DND-41 (cell line): ENCODE data around the gene CALML4.

Experiments used
- CTCF ChIP-seq: IDR thresholded peaks from 2 replicates; pipeline ENCODE4 v1.5.1; 2012; ENCODE audit warnings: borderline replicate concordance, low read length, moderate library complexity, mild to moderate bottlenecking; ENCODE audit not compliant: poor library complexity, severe bottlenecking; ENCODE audit errors: extremely low read depth
- EZH2 ChIP-seq: IDR thresholded peaks from 3 replicates; pipeline ENCODE4 v1.6.1; 2012; ENCODE audit warnings: borderline replicate concordance, low read depth, mild to moderate bottlenecking, moderate library complexity, low read length, inconsistent platforms; ENCODE audit not compliant: severe bottlenecking

GRCh38 chr15:68145706-68146105 lies 59.4 kb downstream of the CALML4 start:
- TF ChIP-seq CTCF (no peak), EZH2 (no peak)
